GM19452 (cell line): Measurements from ENCODE around the gene DSG4.

ENCODE experiments used
- ATAC-seq: cut with Tn5 transposase; IDR thresholded peaks from one replicate; pipeline ENCODE4 v1.9.1; 2021; ENCODE audit not compliant: unreplicated experiment

Gene DSG4

DNA sequence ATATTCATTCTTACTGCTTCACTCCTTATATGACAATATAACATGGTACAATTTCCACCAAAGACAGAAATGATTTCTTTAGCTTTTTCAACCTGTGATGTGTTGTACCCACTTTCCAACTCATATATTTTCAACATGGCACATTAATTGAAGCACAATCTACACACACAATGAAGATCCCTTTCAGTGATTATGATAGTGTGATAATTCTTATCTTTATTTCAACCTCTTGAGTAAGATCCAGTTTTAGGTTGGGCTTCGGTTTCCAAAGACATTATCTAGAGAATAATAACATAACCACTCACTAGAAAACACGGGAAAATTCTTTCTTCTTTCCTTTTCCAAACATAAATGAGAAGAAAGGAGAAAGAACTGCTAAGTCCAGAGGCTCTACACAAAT lies 67.6 kb downstream of the DSG4 start:
- ATAC-seq = no peak

DNA sequence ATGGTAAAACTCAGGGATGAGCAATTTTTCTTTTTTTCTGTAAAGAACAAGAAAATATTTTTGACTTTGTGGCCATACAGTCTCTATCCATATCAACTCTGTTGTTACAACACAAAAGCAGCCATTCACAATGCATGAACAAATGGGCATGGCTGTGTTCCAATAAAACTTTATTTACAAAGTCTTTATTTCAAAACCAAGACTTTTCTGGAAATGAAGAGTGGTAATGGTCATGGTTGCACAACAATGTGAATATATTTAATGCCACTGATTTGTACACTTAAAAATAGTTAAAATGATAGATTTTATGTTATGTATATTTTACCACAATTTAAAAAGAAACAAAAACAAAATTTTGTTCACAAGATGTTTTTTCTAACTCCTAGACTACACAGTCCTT lies 69.3 kb downstream of the DSG4 start:
- no peak for ATAC-seq

DNA sequence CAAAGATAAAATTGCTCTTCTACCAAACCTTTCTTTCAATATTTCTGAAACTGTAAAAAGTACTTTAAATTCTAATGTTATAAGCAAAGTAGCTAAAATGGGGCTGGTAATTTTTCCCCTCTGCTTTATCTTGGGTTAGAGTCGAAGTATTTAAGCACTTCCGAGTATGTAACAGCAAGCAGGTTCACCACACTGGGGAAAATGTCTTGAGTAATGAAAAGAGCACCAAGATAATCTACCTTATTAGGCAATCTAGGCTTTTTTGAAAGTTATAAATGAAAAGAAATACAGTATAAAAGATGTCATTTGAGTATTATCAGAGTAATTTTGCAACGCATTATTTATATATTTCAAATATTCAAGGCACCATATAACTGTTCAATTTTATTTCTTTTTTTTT lies 70.3 kb downstream of the DSG4 start:
- ATAC-seq = no peak

DNA sequence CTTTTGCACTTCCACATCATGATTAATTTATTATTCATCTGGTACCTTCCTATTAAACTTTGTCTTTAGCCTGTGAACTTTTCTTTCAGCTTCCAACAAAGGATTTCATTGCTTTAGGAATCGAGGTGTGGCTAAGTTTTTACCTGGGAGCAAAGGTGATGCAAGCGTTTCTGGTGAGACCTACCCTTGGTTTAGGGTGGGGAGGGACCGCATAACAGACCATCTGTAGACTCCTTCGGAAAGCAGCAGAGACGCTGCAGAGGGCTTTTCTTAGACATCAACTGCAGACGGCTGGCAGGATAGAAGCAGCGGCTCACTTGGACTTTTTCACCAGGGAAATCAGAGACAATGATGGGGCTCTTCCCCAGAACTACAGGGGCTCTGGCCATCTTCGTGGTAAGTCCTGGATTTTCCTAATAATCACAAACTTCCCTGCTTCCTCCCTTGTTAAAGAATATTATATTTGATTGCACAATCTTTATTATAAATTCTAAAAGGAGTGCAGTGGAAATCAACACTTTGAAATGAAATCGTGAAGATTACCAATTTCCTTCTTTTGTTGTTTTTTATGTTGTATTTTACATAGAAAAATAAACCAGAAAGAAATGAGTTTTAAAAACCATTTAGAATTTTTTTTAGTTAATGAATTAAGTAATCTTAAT lies 71.1 kb downstream of the DSG4 start, which contains the start of gene DSG3:
Gene DSG3 (plus strand): TSS at position 212 of the 662 bp plus-strand sequence. CDS start 137 bp downstream, at position 349.
- no peak for ATAC-seq

DNA sequence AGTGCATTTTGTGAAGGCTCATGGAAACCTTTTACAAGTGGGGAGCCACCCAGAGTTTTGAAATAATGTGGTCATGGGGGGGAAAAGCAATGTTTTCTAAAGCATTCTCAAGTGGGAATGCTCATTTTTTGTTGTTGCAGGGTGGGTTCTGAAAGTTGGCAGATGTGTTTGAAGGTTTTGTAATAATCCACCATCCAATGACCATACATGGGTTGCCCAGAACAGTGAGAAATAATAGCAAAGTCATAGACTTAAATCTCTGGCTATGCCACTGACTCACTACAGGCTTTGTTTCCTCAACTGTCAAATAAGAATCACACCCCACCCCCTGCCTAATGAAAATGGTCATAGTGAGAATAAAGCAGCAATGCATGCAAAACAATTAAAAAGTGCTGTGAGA lies 73.8 kb downstream of the DSG4 start:
- ATAC-seq = no peak

DNA sequence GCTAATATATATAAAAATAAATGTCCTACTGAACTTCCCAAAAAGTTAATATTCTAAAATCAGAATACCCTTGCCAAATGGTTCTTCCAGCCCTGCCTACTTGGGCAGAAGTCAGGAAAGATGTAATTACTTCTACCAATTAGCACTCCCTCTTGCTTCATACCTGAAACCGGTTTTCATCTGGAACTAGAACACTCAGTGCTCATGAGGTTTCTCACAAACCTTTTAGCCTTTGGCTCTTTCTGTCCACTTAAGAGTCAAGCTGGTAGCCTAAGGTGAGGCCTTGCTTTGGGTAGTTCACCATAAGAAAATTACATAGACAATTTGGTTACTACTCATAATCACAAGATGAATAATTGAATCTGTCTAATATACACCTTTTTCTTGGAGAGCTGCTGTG lies 75.0 kb downstream of the DSG4 start:
- ATAC-seq = no peak

DNA sequence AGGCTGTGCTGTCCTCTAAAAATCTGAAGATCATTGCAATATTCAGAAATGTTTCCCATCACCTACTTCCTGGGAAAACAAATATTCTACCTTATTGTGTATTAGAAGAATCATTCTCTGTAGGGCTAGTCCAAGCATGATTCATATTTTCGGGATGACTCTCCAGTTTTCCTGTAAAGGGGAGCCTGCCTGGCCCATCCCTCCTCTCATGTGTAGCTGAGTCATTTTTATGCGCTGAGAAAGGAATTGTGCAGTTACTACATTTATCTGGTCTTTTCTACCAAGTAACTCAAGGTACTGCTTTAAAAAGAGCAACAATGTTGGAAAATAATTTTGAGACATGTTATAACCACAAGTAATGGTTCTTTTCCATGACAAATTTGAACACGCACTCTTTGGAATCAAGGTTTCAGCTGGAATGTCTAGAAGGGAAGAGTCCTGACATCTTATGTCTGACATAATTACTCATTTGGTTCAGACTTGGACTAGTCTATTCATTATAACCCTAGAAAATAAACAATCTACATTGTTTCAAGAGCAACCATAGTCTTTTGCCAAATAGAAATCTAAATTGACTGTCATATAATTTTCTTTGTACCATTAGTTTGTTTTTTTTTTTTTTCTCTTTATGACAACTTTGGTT lies 77.6 kb downstream of the DSG4 start:
- no peak for ATAC-seq
